Right atrium auricular region (tissue), 2 donors: Measurements from ENCODE around the gene EXOC3. TPM values are rescaled to one million over a fixed set of nuclear protein-coding genes. Genes with fewer than 3 reads are reported as not detected.

ENCODE experiments used
- DNase-seq: peaks from one replicate; pipeline ENCODE4 v3.0.0-alpha.2; 2019; ENCODE audit warnings: low spot score
- H3K27ac ChIP-seq, 2 donors: fragments of 200-600 bp; sonication (generic); 1 replicate in 1 of 2; 2 replicates in 1 of 2; pipeline ENCODE4 v1.5.1; 2016 to 2019
- H3K27me3 ChIP-seq, 2 donors: fragments of 200-600 bp; sonication (generic); one replicate each; pipeline versions ENCODE4 v1.5.1 to v1.6.0; 2017 to 2019
- H3K36me3 ChIP-seq: fragments of 200-600 bp; sonication (generic); one replicate; pipeline ENCODE4 v1.5.1; 2016
- H3K4me1 ChIP-seq, 2 donors: fragments of 200-600 bp; sonication (generic); one replicate each; pipeline versions ENCODE4 v1.5.1 to v1.6.0; 2017 to 2019
- H3K4me3 ChIP-seq, 2 donors: fragments of 200-600 bp; sonication (generic); 1 replicate in 1 of 2; 2 replicates in 1 of 2; pipeline ENCODE4 v1.5.1; 2017 to 2019; ENCODE audit warnings: mild to moderate bottlenecking in 1 of 2, moderate library complexity in 1 of 2
- H3K9me3 ChIP-seq, 2 donors: fragments of 200-600 bp; sonication (generic); one replicate each; pipeline ENCODE4 v1.5.1; 2019
- CTCF ChIP-seq, 2 donors: fragments of 200-600 bp; sonication (generic); IDR thresholded peaks; one replicate each; pipeline ENCODE4 v1.5.1; 2019; ENCODE audit warnings: antibody characterized with exemption in 2 of 2
- total RNA-seq, 2 donors: library from RNA; depleted of rRNA; stranded (reverse); fragments of >200 nt; gene quantifications; one replicate each; pipeline ENCODE4 v1.1.0, GENCODE V29; 2016

EXOC3 gene
- total RNA-seq, 2 donors from 2014 or later: 34.7 to 40.7 TPM

DNA sequence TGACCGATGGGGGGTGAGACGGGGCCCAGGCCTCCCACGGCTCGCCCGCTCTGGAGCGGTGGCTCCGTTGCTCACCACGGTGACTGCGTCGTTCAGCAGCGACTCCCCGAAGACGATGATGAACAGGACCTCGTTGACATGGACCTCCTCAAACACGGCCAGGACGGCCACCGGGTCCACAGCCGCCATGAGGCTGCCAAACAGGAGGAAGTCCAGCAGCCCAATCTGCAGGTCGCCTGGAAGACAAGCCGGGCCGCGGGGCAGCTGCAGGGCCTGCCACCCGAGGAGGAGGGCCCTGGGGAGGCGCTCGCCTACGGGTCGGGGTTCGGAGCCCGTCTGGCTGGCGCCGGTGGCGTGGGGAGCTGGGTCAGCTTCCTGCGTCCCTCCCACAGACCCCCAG is 45.3 kb downstream of the EXOC3 start:
- H3K4me3 ChIP-seq: no peak overlapping the region
- DNase-seq: no peak
- no peaks in the 10 kb centered on the region for H3K36me3 ChIP-seq
- H3K27ac ChIP-seq: no peak overlapping the region
- TF ChIP-seq CTCF (IDR thresholded peaks at IDR 0.05): no peak
- peaks cover 0 to 7% of the 10 kb centered on the region in 2 donors for H3K4me1 ChIP-seq
- no peaks in the 10 kb centered on the region for H3K9me3 ChIP-seq
- no peaks in the 10 kb centered on the region for H3K27me3 ChIP-seq

DNA sequence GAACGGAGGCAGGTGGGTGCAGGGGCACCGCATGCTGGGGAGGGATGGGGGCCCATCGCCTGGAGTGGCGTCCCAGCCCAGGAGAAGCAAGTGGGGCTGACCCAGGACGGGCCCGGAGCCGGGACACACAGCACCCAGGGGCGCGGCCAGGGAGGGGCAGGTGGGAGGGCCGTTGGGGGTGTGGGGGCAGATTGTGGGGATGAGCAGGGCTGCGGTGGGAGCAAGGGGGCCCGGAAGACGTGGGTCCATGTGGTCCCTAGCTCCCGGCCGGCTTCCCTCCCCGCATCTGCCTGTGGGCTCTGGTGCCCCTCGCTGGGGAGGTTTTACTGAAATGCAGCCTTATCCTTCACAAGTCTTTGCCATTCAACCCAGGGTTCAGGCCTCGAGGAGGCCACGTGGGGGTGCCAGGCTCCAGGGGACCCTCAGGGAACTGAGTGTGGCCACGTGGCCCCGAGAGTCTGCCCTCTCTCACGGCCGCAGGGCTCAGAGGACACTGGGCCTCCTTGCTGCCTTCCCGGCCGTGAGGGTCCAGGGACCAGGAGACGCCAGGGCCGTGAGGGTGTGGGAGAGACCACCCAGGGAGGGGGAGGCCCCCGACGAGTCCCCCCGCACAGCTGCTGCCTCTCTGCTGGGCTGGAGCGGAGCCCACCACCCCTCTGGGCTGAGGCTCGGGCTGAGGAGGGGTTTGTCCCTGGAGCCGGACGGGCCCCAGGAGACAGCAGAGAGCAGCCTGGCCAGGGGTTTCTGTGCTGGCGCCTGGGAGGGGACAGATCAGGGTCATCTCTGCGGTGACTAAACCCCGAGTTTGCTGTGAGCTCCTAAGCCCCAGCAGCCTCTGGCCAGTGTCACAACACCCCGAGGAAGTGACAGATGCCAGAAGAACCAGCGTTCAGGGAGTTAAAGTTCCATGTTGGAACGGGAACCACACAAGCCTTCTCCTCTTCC is 46.0 kb downstream of the EXOC3 start:
- Histone ChIP-seq H3K9me3 (no peaks in the 10 kb centered on the region), H3K4me1 (peaks cover 0 to 7% of the 10 kb centered on the region in 2 donors), H3K27me3 (no peaks in the 10 kb centered on the region), H3K4me3 (no peak overlapping the region), H3K27ac (no peak overlapping the region), H3K36me3 (no peaks in the 10 kb centered on the region)
- no peak for DNase-seq
- no peak for TF ChIP-seq CTCF (IDR thresholded peaks at IDR 0.05)

GRCh38 chr5:489689-490080 is 46.7 kb downstream of the EXOC3 start:
- Histone ChIP-seq H3K27ac (no peak overlapping the region), H3K27me3 (no peaks in the 10 kb centered on the region), H3K4me3 (no peak overlapping the region), H3K9me3 (no peaks in the 10 kb centered on the region), H3K36me3 (no peaks in the 10 kb centered on the region), H3K4me1 (peaks cover 0 to 7% of the 10 kb centered on the region in 2 donors)
- DNase-seq: no peak
- no peak for TF ChIP-seq CTCF (IDR thresholded peaks at IDR 0.05)

- no peak overlapping the region for H3K27ac ChIP-seq
- no peak for TF ChIP-seq CTCF (IDR thresholded peaks at IDR 0.05)
- no peak for DNase-seq
- H3K4me1 ChIP-seq: peaks cover 0 to 7% of the 10 kb centered on the region in 2 donors
- H3K4me3 ChIP-seq: no peak overlapping the region
- H3K9me3 ChIP-seq: no peaks in the 10 kb centered on the region
- H3K27me3 ChIP-seq: no peaks in the 10 kb centered on the region
- no peaks in the 10 kb centered on the region for H3K36me3 ChIP-seq
Observed at GRCh38 chr5:490116-491106, 47.4 kb downstream of the EXOC3 start.

DNA sequence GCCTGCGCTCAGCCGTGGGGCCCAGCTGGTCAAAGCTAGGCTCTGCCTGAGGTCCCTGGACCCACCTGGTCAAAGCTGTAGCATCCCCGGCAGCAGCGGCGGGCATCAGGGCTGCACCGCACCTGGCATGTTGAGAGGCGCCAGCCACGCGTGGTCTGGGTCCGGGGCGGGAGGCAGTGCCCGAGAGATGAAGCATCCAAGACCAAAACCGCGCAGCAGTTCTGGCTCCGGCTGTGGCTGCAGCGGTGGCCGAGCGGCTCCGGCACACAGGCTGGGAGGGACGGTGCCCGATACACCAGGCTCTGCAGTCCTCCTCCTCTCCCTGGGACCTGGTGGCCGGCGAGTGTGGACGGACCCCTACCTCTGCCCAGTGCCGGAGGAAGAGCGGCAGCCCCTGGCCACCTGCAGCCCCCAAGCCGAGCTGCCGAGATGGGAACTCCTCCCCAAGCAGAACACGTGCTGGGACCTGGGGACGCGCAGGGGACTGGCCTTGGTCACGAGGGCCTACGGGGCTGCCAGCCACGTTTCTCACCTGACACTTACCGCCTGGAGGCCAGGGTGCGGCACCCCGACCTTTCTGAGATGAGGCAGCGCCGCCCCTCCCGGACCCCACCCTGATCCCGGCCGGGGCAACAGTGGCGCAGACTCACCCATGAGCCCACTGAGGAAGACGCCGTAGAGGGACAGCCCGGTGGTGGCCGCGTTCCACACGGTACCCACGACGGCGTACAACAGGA is 48.3 kb downstream of the EXOC3 start:
- Histone ChIP-seq H3K9me3 (no peaks in the 10 kb centered on the region), H3K27ac (no peak overlapping the region), H3K27me3 (no peaks in the 10 kb centered on the region), H3K4me1 (no peaks in the 10 kb centered on the region), H3K4me3 (no peak overlapping the region), H3K36me3 (no peaks in the 10 kb centered on the region)
- TF ChIP-seq CTCF (IDR thresholded peaks at IDR 0.05): no peak
- DNase-seq: no peak
